ENCODE data around the gene PCDHGA5.
"Not testable (repeated sequence)": the region's sequence is repeated elsewhere in the genome, so short reads cannot be mapped to it uniquely, and the experiment has no call there.

- not testable (repeated sequence) for TF ChIP-seq CTCF, POLR2A, POLR2AphosphoS5 (IDR thresholded peaks at IDR 0.05)
Measured at GRCh38 chr5:141394401-141395187, 30.6 kb downstream of the PCDHGA5 start.

All from transverse colon (tissue), 4 donors.